ENCODE data around the gene NUDT4.
"Not testable (repeated sequence)": the region's sequence is repeated elsewhere in the genome, so short reads cannot be mapped to it uniquely, and the experiment has no call there.

NUDT4 gene

GRCh38 chr12:93429852-93430251 is 52.1 kb downstream of the NUDT4 start:
- FAIRE-seq = no peak

DNA sequence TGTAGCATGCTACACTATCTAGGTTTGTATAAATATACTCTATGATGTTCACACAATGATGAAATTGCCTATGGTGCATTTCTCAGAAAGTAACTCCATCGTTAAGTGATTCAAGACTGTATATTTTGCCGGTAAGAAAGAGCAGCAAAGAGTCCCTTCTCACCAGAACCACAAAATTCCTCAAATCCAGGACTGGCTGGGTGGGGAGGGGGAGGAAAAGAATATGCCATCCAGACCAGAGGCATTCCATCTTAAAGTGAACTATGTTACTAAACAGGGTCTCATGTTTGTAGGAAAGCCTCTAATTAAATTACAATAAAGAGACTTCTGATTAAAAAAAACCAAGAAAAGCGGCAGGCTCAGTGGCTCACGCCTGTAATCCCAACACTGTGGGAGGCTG is 52.6 kb downstream of the NUDT4 start:
- FAIRE-seq = no peak

GRCh38 chr12:93432031-93432430 is 54.3 kb downstream of the NUDT4 start:
- not testable (repeated sequence) for FAIRE-seq

DNA sequence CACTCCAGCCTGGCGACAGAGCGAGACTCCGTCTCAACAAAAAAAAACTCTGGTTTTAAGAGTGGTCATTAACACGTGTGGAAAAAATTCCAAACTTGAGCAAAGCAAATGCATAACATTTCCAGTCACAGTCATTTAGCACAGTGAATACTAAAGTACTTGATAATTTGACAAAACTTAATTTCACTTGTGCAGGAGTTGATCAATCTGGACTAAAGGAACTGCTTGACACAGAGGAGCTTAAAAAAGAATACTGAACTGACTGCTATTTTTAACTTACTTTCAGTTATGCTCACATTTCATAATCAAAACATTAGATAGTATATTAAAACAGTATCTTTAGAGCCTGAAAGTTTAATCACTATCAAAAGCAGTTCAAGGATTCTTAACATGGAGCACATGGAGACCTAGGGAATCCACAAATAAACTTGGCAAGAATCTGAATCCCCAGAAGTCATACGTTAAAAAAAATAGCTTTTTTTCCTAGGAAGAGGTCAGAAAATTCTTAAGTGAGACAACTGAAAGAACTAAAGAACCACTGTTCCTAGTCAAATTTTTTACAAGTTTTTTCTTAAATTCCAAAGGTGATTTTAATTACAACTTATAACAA is 56.6 kb downstream of the NUDT4 start:
- peak; percentile 43 for FAIRE-seq

DNA sequence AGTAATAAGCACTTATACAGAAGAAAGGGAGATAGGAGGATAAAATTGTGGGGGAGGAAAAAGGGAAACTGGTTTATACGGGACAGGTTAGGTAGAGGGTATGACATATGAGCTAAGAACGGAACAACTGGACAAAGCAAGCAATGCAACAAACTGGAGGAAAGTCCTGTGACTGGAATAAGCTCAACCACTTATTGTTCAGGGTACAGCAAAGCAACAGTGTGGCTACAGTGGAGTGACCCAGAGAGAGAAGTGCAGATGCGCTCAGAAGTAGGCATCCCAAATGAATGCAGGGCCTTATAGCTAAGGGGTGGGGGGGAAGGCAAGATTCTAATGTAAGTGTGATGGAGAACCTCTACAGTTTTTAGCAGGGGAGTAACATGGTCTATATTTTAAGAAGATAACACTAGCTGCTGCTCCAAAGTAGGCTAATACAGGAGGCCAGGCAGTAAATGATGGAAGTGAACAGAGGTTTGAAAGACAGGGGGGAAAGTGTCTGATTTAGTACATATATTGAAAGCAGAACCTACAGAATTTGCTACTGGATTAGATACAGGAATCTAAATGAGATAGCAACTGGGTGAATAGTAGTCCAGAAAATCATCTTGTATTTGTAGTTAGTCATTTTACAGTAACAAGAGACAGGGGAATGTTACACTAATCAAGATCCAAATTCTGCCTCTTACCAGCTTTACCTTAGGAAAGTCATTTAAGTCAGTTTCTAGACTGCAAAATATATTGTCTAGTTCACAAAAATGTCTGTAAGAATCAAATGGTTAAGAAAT is 60.7 kb downstream of the NUDT4 start:
- FAIRE-seq = no peak

DNA sequence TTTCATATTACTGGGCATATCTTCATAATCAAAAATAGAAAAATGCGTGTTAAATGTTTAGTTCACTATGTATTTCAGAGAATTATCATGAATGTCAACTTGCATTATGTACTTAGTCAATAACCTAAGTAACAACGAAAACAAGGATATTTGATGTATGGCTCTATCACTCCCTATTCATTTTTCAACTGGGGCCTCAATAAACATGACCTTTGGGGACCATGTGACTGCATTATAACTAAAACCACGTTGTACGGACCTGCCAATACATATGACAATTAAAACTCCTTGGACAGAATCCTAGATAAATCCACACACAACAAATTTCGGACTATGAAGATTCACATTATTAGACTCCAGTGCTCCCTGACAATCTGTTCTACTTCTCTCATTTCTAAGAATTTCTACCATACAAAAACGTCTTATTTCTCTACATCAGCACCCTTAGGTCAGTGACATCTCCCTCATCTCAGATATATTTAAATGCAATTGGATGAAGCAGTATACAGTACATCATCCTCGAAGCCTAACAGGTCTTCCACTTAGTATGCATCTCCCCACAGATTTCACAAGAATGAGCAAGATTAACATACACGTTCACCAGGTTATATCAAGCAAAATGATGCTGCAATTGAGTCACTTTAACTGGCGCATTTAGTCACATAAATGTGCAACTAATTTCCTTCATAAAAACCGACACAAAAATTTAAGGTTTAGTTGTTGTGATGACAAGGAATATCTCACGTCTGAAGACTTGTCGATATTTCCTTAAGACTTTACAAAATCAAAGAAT is 62.5 kb downstream of the NUDT4 start:
- FAIRE-seq = no peak

GRCh38 chr12:93441081-93441616 is 63.4 kb downstream of the NUDT4 start:
- no peak for FAIRE-seq

- no peak for FAIRE-seq
Observed at GRCh38 chr12:93441617-93442410, 64.1 kb downstream of the NUDT4 start, which contains the start of gene UBE2N. Gene UBE2N, minus strand, starts transcription at chr12:93441947. Its CDS starts 63 bp downstream, at chr12:93441884.

GRCh38 chr12:93442411-93443340 is 65.0 kb downstream of the NUDT4 start:
- FAIRE-seq = no peak

DNA sequence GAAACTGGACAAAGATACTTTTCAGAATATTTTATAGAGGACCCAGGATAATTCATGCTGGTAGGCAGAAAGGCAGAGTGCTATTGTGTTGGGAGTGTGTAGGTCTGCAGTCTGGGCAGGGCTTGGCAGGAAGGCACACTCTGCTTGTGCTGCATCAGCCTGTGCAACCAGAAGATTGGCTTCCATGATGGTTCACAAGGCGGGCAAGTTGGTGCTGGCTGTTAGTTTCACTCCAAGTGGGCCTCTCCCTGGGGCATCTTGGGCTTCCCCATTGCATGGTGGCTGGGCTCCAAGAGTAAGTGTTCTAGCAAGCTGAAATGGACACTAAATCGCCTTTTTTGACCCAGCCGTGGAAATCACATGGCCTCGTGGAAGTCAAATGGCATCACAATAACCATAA is 65.9 kb downstream of the NUDT4 start:
- no peak for FAIRE-seq

- FAIRE-seq = no peak
Observed at GRCh38 chr12:93447555-93448290, 70.0 kb downstream of the NUDT4 start.

DNA sequence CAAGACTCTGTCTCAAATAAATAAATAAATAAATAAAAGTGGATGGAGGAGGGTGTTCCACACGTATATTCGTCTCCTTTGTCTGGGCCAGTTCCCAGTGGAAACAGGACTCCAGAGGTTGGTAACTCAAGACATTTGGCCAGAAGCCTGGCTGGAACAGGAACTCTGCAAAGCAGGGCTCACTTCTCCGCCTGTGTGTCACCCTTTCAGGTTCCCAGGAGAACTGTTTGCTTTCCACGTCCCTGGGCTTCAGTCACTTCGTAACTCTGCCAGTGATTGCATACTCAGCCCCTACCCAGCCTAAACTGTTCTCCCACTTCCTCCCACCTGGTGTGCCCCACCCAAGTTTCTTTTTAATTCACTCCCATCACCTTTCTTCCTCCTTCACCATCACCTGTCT is 71.1 kb downstream of the NUDT4 start:
- no peak for FAIRE-seq

- no peak for FAIRE-seq
Observed at GRCh38 chr12:93449277-93449676, 71.6 kb downstream of the NUDT4 start.

DNA sequence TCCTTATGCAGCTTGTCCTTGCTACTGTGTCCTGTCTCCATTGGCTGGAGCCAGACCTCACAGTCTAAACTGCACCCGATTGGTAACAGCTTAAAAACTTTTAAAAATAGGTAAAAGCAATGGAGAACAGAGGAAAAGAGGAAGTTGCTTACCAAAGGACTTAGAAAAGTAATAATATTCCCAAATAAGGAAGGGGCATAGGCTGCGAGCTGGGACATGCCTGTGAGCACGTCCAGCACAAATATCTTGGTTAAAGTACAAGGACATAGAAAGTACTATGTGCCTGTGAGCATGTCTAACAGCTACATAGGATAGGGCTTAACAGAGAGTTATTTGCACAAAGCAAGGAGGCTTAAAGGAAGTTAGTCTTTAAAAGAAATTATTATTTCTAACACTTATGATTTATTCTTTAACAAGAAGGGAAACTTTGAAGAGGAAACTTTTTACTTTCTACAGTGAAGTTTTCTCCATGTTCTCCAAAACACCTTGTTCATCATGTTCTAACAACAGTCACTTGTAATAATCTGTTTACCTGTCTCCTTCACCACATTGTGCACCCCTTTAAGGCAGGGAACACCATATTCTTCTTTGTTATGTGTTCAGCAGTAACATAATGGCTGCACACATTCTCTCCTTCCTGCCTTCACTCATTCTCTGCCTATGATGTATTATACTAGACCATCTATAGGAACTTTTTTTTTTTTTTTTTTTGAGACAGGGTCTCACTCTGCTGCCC is 73.9 kb downstream of the NUDT4 start:
- FAIRE-seq = no peak

- no peak for FAIRE-seq
Observed at GRCh38 chr12:93453633-93454032, 75.9 kb downstream of the NUDT4 start.

- no peak for FAIRE-seq
Observed at GRCh38 chr12:93456077-93456476, 78.4 kb downstream of the NUDT4 start.
